Hematopoietic multipotent progenitor cell treated with erythropoietin and hydrocortisone succinate and interleukin-3 and kit ligand, for 17 days (in vitro differentiated cells): ENCODE results near the gene NTN1.
"Not testable (repeated sequence)": the region's sequence is repeated elsewhere in the genome, so short reads cannot be mapped to it uniquely, and the experiment has no call there.

Experiments
- DNase-seq: peaks from one replicate; pipeline ENCODE4 v3.0.0-alpha.2; 2015; ENCODE audit warnings: low spot score

NTN1 gene

GRCh38 chr17:9087921-9088320, 66.6 kb downstream of the NTN1 start:
- DNase-seq = no peak

GRCh38 chr17:9090641-9091096, 69.4 kb downstream of the NTN1 start:
- DNase-seq = no peak

- no peak for DNase-seq
Observed at GRCh38 chr17:9094193-9094592, 72.9 kb downstream of the NTN1 start.

- DNase-seq = no peak
Observed at GRCh38 chr17:9095390-9095789, 74.1 kb downstream of the NTN1 start.

- no peak for DNase-seq
Observed at GRCh38 chr17:9098242-9098825, 77.0 kb downstream of the NTN1 start.

GRCh38 chr17:9101356-9101755, 80.0 kb downstream of the NTN1 start:
- no peak for DNase-seq

GRCh38 chr17:9103193-9103592, 81.9 kb downstream of the NTN1 start:
- not testable (repeated sequence) for DNase-seq

- DNase-seq = no peak
Observed at GRCh38 chr17:9104370-9105041, 83.2 kb downstream of the NTN1 start.

GRCh38 chr17:9105068-9105868, 84.0 kb downstream of the NTN1 start:
- no peak for DNase-seq

GRCh38 chr17:9106278-9106677, 85.0 kb downstream of the NTN1 start:
- DNase-seq = not testable (repeated sequence)

- no peak for DNase-seq
Observed at GRCh38 chr17:9107527-9107926, 86.2 kb downstream of the NTN1 start.

- DNase-seq = no peak
Observed at GRCh38 chr17:9108146-9108545, 86.8 kb downstream of the NTN1 start.

GRCh38 chr17:9109933-9110332, 88.6 kb downstream of the NTN1 start:
- DNase-seq = no peak

GRCh38 chr17:9110501-9110900, 89.2 kb downstream of the NTN1 start:
- DNase-seq = no peak

GRCh38 chr17:9115214-9116191, 94.2 kb downstream of the NTN1 start:
- no peak for DNase-seq

- DNase-seq = no peak
Observed at GRCh38 chr17:9116311-9116835, 95.1 kb downstream of the NTN1 start.

- no peak for DNase-seq
Observed at GRCh38 chr17:9116861-9117568, 95.7 kb downstream of the NTN1 start.

- DNase-seq = no peak
Observed at GRCh38 chr17:9120471-9120870, 99.2 kb downstream of the NTN1 start.

- DNase-seq = no peak
Observed at GRCh38 chr17:9121186-9121820, 100.0 kb downstream of the NTN1 start.
